Liver (tissue), 9 donors: Measurements from ENCODE around the gene TMEM178B. TPM values are rescaled to one million over a fixed set of nuclear protein-coding genes. Genes with fewer than 3 reads are reported as not detected.

ENCODE experiments used
- DNase-seq: peaks from one replicate; pipeline ENCODE4 v3.0.0-alpha.2; 2017; ENCODE audit warnings: low spot score
- H3K27ac ChIP-seq, 2 donors: one replicate each; pipeline ENCODE4 v1.7.0; 2013; ENCODE audit warnings: inconsistent platforms in 2 of 2, low read length in 2 of 2, control low read depth in 1 of 2, low read depth in 1 of 2, mild to moderate bottlenecking in 1 of 2
- H3K27me3 ChIP-seq, 4 donors: one replicate each; pipeline versions ENCODE4 v1.6.1 to v1.7.0; 2013; ENCODE audit warnings: low read length in 3 of 4, inconsistent platforms in 1 of 4, mild to moderate bottlenecking in 1 of 4, moderate library complexity in 1 of 4; ENCODE audit not compliant: control insufficient read depth in 4 of 4, insufficient read depth in 4 of 4
- H3K36me3 ChIP-seq, 4 donors: one replicate each; pipeline versions ENCODE4 v1.6.1 to v1.7.0; 2013; ENCODE audit warnings: low read length in 3 of 4, mild to moderate bottlenecking in 3 of 4, low read depth in 1 of 4, moderate library complexity in 1 of 4; ENCODE audit not compliant: control insufficient read depth in 4 of 4, insufficient read depth in 3 of 4
- H3K4me1 ChIP-seq, 4 donors: one replicate each; pipeline versions ENCODE4 v1.6.1 to v1.7.0; 2013; ENCODE audit warnings: low read length in 3 of 4, mild to moderate bottlenecking in 3 of 4, moderate library complexity in 1 of 4; ENCODE audit not compliant: control insufficient read depth in 4 of 4, insufficient read depth in 4 of 4
- H3K4me3 ChIP-seq, 3 donors: one replicate each; pipeline versions ENCODE4 v1.6.1 to v1.7.0; 2013; ENCODE audit warnings: low read length in 3 of 3, control low read depth in 1 of 3, low read depth in 1 of 3, mild to moderate bottlenecking in 1 of 3
- H3K9ac ChIP-seq, 2 donors: one replicate each; pipeline ENCODE4 v1.7.0; 2013; ENCODE audit warnings: low read length in 2 of 2, mild to moderate bottlenecking in 2 of 2, moderate library complexity in 2 of 2, control low read depth in 1 of 2, low read depth in 1 of 2
- H3K9me3 ChIP-seq, 4 donors: one replicate each; pipeline versions ENCODE4 v1.6.1 to v1.7.0; 2013; ENCODE audit warnings: low read length in 3 of 4; ENCODE audit not compliant: control insufficient read depth in 4 of 4
- ATF3 ChIP-seq: IDR thresholded peaks from 2 replicates; pipeline ENCODE4 v1.6.1; 2016; ENCODE audit warnings: antibody characterized with exemption
- CTCF ChIP-seq: fragments of 150-350 bp; IDR thresholded peaks from 2 replicates; pipeline ENCODE4 v1.5.1; 2017; ENCODE audit warnings: improper control_type of control experiment, low read depth, low read length; ENCODE audit not compliant: missing input control
- EGR1 ChIP-seq, 2 donors: IDR thresholded peaks; 2 replicates each; pipeline ENCODE4 v1.6.1; 2016 to 2018; ENCODE audit warnings: antibody characterized with exemption in 2 of 2, low read depth in 2 of 2
- FOXA1 ChIP-seq: IDR thresholded peaks from 2 replicates; pipeline ENCODE4 v1.6.1; 2016; ENCODE audit warnings: antibody characterized with exemption
- FOXA2 ChIP-seq: IDR thresholded peaks from 2 replicates; pipeline ENCODE4 v1.6.1; 2016; ENCODE audit warnings: antibody characterized with exemption
- GABPA ChIP-seq, 2 donors: IDR thresholded peaks in 1 of 2; conservative IDR thresholded peaks in 1 of 2; 2 replicates each; pipeline ENCODE4 v1.6.1; 2016; ENCODE audit warnings: antibody characterized with exemption in 2 of 2, mild to moderate bottlenecking in 1 of 2, moderate library complexity in 1 of 2
- HNF4A ChIP-seq, 2 donors: conservative IDR thresholded peaks; 2 replicates each; pipeline ENCODE4 v1.6.1; 2016; ENCODE audit warnings: antibody characterized with exemption in 2 of 2, mild to moderate bottlenecking in 2 of 2
- HNF4G ChIP-seq: IDR thresholded peaks from 2 replicates; pipeline ENCODE4 v1.6.1; 2016; ENCODE audit warnings: antibody characterized with exemption
- JUND ChIP-seq, 2 donors: IDR thresholded peaks; 2 replicates each; pipeline ENCODE4 v1.6.1; 2016; ENCODE audit warnings: antibody characterized with exemption in 2 of 2
- MAX ChIP-seq: IDR thresholded peaks from 2 replicates; pipeline ENCODE4 v1.6.1; 2016; ENCODE audit warnings: antibody characterized with exemption
- NR2F2 ChIP-seq: IDR thresholded peaks from 2 replicates; pipeline ENCODE4 v1.6.1; 2016; ENCODE audit warnings: antibody characterized with exemption
- RAD21 ChIP-seq, 2 donors: IDR thresholded peaks; 2 replicates each; pipeline ENCODE4 v1.6.1; 2016; ENCODE audit warnings: antibody characterized with exemption in 2 of 2, mild to moderate bottlenecking in 2 of 2
- REST ChIP-seq: IDR thresholded peaks from 2 replicates; pipeline ENCODE4 v1.6.1; 2016; ENCODE audit warnings: antibody characterized with exemption, mild to moderate bottlenecking
- RXRA ChIP-seq, 2 donors: IDR thresholded peaks; 2 replicates each; pipeline ENCODE4 v1.6.1; 2017 to 2018; ENCODE audit warnings: antibody characterized with exemption in 2 of 2, mild to moderate bottlenecking in 1 of 2
- SP1 ChIP-seq: IDR thresholded peaks from 2 replicates; pipeline ENCODE4 v1.6.1; 2018; ENCODE audit warnings: antibody characterized with exemption, mild to moderate bottlenecking
- TAF1 ChIP-seq: conservative IDR thresholded peaks from 2 replicates; pipeline ENCODE4 v1.6.1; 2016; ENCODE audit warnings: antibody characterized with exemption, mild to moderate bottlenecking
- YY1 ChIP-seq: IDR thresholded peaks from 2 replicates; pipeline ENCODE4 v1.6.1; 2016; ENCODE audit warnings: antibody characterized with exemption, mild to moderate bottlenecking
- ZBTB33 ChIP-seq: IDR thresholded peaks from 2 replicates; pipeline ENCODE4 v1.6.1; 2016; ENCODE audit warnings: antibody characterized with exemption
- WGBS: extraction: QIAGEN DNeasy Blood & Tissue Kit; methylation state at CpG from one replicate; pipeline ENCODE4 v1.1.7; 2013; 5-methylcytosine and 5-hydroxymethylcytosine counted together
- polyA plus RNA-seq, 2 donors: library from polyadenylated mRNA; stranded (reverse) in 1 of 2; unstranded in 1 of 2; fragments of 200-250 nt in 1 of 2; fragments of >200 nt in 1 of 2; fragmentation: Nextera tagmentation in 1 of 2; extraction: Ambion mirVana in 1 of 2; gene quantifications; one replicate each; pipeline versions ENCODE4 v1.2.1 to v1.2.3, GENCODE V29; 2013 to 2015
- total RNA-seq, 2 donors: library from RNA; depleted of rRNA; stranded (reverse); fragments of >200 nt; gene quantifications; one replicate each; pipeline ENCODE4 v1.2.3, GENCODE V29; 2014
- donor health status: healthy.
- donor health status: healthy.
- donor health status: healthy.
- donor health status: healthy.
- donor health status: healthy.

The TMEM178B gene
- total and polyA plus RNA-seq, 4 donors: under 0.01 to 0.02 (median under 0.01) TPM; not detected in 1

DNA sequence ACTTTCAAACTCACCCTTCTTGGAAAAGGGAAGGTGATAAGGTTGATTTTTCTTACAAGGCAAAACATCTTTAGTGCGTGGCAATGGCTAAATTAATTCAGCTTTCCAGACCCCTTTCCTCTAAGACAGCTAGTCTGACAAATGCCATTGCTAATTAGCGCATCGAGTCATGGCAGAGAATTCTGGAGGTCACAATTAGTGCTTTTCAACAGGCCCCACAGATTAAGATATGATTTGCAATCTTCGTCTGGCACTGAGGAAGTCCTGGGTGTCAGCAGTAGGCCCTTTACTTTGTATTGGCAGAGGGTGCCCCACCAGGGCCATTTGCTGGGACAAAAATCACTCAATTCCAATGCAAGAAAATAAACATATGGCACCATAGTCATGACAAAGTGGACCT, 288.1 kb downstream of the TMEM178B start:
- Histone ChIP-seq H3K27me3 (no peaks in the 10 kb centered on the region), H3K27ac (no peak overlapping the region), H3K4me3 (no peak overlapping the region), H3K9ac (no peak overlapping the region), H3K4me1 (no peaks in the 10 kb centered on the region), H3K9me3 (no peaks in the 10 kb centered on the region), H3K36me3 (no peaks in the 10 kb centered on the region)
- TF ChIP-seq FOXA1 (no peak), CTCF (no peak), SP1 (no peak), TAF1 (no peak), REST (no peak), RAD21 (IDR thresholded peaks at IDR 0.05) (no peak), NR2F2 (no peak), RXRA (IDR thresholded peaks at IDR 0.05) (no peak), MAX (no peak), JUND (IDR thresholded peaks at IDR 0.05) (no peak), YY1 (no peak), ATF3 (no peak), GABPA (IDR thresholded peaks at IDR 0.05 in 1 of 2, conservative IDR thresholded peaks at IDR 0.05 in 1 of 2) (no peak), HNF4G (no peak), FOXA2 (no peak), EGR1 (IDR thresholded peaks at IDR 0.05; ENCODE audit: low read depth in 2 of 2) (no peak), ZBTB33 (no peak), HNF4A (conservative IDR thresholded peaks at IDR 0.05) (no peak)
- DNase-seq: no peak
- 94% methylated on average over 4 of the region's 4 CpGs for WGBS
